Transverse colon (tissue), 4 donors: ENCODE measurements around the gene MAP3K7.

Experiments
- EP300 ChIP-seq: sonication (generic); formaldehyde crosslinking; IDR thresholded peaks from one replicate; pipeline ENCODE4 v1.6.1; 2017; ENCODE audit warnings: antibody characterized with exemption, low read depth
- POLR2AphosphoS5 ChIP-seq, 3 donors: sonication (generic); formaldehyde crosslinking; IDR thresholded peaks; one replicate each; pipeline ENCODE4 v1.6.1; 2016; ENCODE audit warnings: antibody characterized with exemption in 3 of 3
- TF ChIP-seq, protein P1 (sequence below), 5 experiments: fragments of 200-600 bp in 3 of 5; fragments of 450-650 bp in 2 of 5; sonication (generic) in 3 of 5; IDR thresholded peaks; 1 replicate in 2 of 5; 2 replicates in 3 of 5; pipeline ENCODE4 v1.5.1; 2016 to 2017; ENCODE audit warnings: antibody characterized with exemption in 5 of 5, inconsistent platforms in 3 of 5, mild to moderate bottlenecking in 2 of 5, moderate library complexity in 1 of 5

DNA sequence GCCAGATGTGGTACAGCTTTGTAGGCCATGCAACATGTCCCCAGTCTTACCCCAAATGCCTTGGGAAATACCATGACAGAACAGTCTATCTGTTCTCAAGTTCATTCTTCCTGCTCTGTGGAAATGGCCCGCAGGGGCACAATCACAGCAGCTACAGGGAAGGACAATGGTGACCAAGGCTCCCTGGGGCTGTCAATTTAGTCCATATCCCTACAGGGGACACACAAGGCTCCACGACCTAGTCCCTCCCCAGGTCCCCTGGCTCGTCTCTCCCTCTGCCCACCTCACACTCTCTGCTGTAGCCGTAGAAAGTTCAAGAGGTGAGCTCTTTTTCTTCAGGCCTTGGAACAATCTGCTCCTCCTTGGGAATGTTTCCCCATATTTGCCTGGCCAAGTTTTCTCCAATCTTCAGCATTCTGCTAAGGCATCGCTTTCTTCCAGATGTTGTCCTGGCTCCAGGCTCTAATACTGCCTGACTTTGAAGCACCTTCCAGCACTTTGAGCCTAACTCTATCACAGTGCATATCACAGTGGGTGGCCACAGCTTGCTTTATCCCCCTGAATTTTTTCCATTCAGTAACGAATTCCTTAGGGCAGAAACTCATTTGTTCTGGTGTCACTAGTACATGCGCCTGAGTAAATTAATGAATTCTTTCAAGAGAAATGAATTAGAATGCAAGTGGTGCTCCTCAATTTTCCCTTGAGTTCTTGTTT is 92.6 kb downstream of the MAP3K7 start:
- TF ChIP-seq, protein P1, sequence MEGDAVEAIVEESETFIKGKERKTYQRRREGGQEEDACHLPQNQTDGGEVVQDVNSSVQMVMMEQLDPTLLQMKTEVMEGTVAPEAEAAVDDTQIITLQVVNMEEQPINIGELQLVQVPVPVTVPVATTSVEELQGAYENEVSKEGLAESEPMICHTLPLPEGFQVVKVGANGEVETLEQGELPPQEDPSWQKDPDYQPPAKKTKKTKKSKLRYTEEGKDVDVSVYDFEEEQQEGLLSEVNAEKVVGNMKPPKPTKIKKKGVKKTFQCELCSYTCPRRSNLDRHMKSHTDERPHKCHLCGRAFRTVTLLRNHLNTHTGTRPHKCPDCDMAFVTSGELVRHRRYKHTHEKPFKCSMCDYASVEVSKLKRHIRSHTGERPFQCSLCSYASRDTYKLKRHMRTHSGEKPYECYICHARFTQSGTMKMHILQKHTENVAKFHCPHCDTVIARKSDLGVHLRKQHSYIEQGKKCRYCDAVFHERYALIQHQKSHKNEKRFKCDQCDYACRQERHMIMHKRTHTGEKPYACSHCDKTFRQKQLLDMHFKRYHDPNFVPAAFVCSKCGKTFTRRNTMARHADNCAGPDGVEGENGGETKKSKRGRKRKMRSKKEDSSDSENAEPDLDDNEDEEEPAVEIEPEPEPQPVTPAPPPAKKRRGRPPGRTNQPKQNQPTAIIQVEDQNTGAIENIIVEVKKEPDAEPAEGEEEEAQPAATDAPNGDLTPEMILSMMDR (IDR thresholded peaks at IDR 0.05): no peak
- TF ChIP-seq POLR2AphosphoS5 (IDR thresholded peaks at IDR 0.05) (no peak), EP300 (no peak)
